Measurements from ENCODE around the gene TTBK2. TPM values are rescaled to one million over a fixed set of nuclear protein-coding genes. Genes with fewer than 3 reads are reported as not detected.
"Not testable (repeated sequence)": the region's sequence is repeated elsewhere in the genome, so short reads cannot be mapped to it uniquely, and the experiment has no call there.

TTBK2 gene
- total and polyA plus RNA-seq, 2 donors, result 7.7 to 20.5 TPM

- DNase-seq (ENCODE audit: extremely low spot score), result no peak
- no peaks in the 10 kb centered on the region for H3K36me3 ChIP-seq (ENCODE audit: insufficient read depth)
- no peak overlapping the region for H3K4me3 ChIP-seq (ENCODE audit: low read depth, low read length)
- H3K4me1 ChIP-seq (ENCODE audit: insufficient read depth), result no peaks in the 10 kb centered on the region
- no peak overlapping the region for H3K27ac ChIP-seq (ENCODE audit: low read depth)
These were observed 131.9 kb downstream of the TTBK2 start for GRCh38 chr15:42788725-42789124.

- Histone ChIP-seq H3K4me3 (ENCODE audit: low read depth, low read length) (no peak overlapping the region), H3K4me1 (ENCODE audit: insufficient read depth) (no peaks in the 10 kb centered on the region), H3K27ac (ENCODE audit: low read depth) (no peak overlapping the region), H3K36me3 (ENCODE audit: insufficient read depth) (peaks cover 2% of the 10 kb centered on the region)
- 81% methylated on average over 5 of the region's 5 CpGs for WGBS
- DNase-seq (ENCODE audit: extremely low spot score), result no peak
These were observed 133.6 kb downstream of the TTBK2 start for GRCh38 chr15:42786978-42787377.

DNA sequence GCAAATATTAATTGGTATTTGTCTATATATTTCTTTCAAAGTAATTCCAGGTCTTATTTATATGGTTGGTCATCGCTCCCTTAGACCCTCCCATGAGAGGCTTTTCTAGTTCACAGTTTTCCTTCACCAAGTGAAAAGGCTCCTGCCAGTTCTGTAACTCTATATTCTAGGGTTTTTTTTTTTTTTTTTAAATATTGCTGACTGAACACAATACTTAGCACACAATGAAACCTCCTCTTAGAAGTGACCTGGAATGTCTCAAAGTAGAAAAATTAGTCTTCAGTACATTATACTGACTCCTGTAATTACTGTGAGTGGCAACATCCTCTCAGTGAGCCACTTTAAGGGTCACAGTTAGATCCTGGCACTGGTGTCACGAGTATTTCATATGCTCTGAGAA is 135.0 kb downstream of the TTBK2 start:
- H3K27ac ChIP-seq (ENCODE audit: low read depth), result no peak overlapping the region
- DNase-seq (ENCODE audit: extremely low spot score), result no peak
- 95% methylated on average over 2 of the region's 2 CpGs for WGBS
- peaks cover 2% of the 10 kb centered on the region for H3K36me3 ChIP-seq (ENCODE audit: insufficient read depth)
- H3K4me1 ChIP-seq (ENCODE audit: insufficient read depth), result no peaks in the 10 kb centered on the region
- no peak overlapping the region for H3K4me3 ChIP-seq (ENCODE audit: low read depth, low read length)

GRCh38 chr15:42784705-42785104 is 135.9 kb downstream of the TTBK2 start:
- peaks cover 2% of the 10 kb centered on the region for H3K36me3 ChIP-seq (ENCODE audit: insufficient read depth)
- WGBS, result 99% methylated on average over 1 of the region's 1 CpG
- H3K27ac ChIP-seq (ENCODE audit: low read depth), result no peak overlapping the region
- no peak overlapping the region for H3K4me3 ChIP-seq (ENCODE audit: low read depth, low read length)
- H3K4me1 ChIP-seq (ENCODE audit: insufficient read depth), result no peaks in the 10 kb centered on the region
- DNase-seq (ENCODE audit: extremely low spot score), result no peak

GRCh38 chr15:42782716-42783115 is 137.9 kb downstream of the TTBK2 start:
- no peak for DNase-seq (ENCODE audit: extremely low spot score)
- Histone ChIP-seq H3K4me3 (ENCODE audit: low read depth, low read length) (no peak overlapping the region), H3K4me1 (ENCODE audit: insufficient read depth) (no peaks in the 10 kb centered on the region), H3K36me3 (ENCODE audit: insufficient read depth) (peaks cover 2% of the 10 kb centered on the region), H3K27ac (ENCODE audit: low read depth) (no peak overlapping the region)
- 98% methylated on average over 4 of the region's 4 CpGs for WGBS

- WGBS, result 77% methylated on average over 2 of the region's 2 CpGs
- no peak for DNase-seq (ENCODE audit: extremely low spot score)
These were observed 145.2 kb downstream of the TTBK2 start for GRCh38 chr15:42775416-42775815.

DNA sequence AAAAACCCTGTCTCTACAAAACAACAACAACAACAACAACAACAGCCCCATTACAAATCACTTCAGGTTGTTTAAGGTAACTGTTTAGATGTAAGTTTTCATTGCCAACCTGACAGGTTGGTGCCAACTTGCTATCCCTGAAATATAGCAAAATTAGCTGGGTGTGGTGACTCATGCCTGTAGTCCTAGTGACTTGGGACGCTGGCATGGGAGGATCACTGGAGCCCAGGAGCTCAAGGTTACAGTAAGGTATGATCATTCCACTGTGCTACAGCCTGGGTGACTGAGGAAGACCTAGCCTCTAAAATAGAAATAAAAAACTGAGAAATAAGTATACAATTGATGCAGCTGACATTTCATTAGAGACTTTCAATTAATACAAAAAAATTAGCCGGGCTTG is 147.7 kb downstream of the TTBK2 start:
- DNase-seq (ENCODE audit: extremely low spot score), result no peak
- peaks cover 1% of the 10 kb centered on the region for H3K36me3 ChIP-seq (ENCODE audit: insufficient read depth)
- WGBS, result 91% methylated on average over 2 of the region's 2 CpGs
- H3K4me3 ChIP-seq (ENCODE audit: low read depth, low read length), result no peak overlapping the region
- no peak overlapping the region for H3K27ac ChIP-seq (ENCODE audit: low read depth)
- no peaks in the 10 kb centered on the region for H3K4me1 ChIP-seq (ENCODE audit: insufficient read depth)

More at GRCh38 chr15:42775416-42775815, 145.2 kb downstream of the TTBK2 start:
- Histone ChIP-seq H3K27ac (ENCODE audit: low read depth) (no peak overlapping the region), H3K4me1 (ENCODE audit: insufficient read depth) (no peaks in the 10 kb centered on the region), H3K4me3 (ENCODE audit: low read depth, low read length) (no peak overlapping the region), H3K36me3 (ENCODE audit: insufficient read depth) (peaks cover under 1% of the 10 kb centered on the region)

DNA sequence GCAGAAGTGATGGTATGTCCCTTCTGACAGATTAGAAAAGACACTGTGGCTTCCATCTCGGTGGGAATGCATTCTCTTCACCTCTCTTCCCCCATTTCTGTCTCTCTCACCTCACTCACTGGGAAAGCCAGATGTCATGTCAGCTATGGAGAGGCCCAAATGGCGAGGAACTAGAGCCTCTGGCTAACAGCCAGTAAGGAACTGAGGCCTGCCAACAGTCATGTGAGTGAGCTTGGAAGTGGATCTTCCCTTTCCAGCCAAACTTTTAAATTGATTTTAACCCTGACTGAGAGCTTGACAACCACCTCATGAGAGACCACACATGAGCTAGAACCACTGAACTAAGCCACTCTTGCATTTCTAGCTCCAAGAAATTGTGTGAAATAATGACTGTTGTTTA is 148.4 kb downstream of the TTBK2 start:
- no peak overlapping the region for H3K27ac ChIP-seq (ENCODE audit: low read depth)

DNA sequence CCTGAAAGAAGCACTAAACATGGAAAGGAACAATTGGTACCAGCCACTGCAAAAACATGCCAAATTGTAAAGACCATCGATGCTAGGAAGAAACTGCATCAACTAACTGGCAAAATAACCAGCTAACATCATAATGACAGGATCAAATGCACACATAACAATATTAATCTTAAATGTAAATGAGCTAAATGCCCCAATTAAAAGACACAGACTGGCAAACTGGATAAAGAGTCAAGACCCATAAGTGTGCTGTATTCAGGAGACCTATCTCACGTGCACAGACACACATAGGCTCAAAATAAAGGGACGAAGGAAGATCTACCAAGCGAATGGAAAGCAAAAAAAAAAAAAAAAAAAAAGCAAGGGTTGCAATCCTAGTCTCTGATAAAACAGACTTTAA is 154.5 kb downstream of the TTBK2 start:
- DNase-seq (ENCODE audit: extremely low spot score); H3K36me3 ChIP-seq (ENCODE audit: insufficient read depth); H3K4me3 ChIP-seq (ENCODE audit: low read depth, low read length); H3K4me1 ChIP-seq (ENCODE audit: insufficient read depth); H3K27ac ChIP-seq (ENCODE audit: low read depth): not testable (repeated sequence)
- 96% methylated on average over 4 of the region's 4 CpGs for WGBS

More for the DNA sequence above, 148.4 kb downstream of the TTBK2 start:
- DNase-seq (ENCODE audit: extremely low spot score), result no peak
- Histone ChIP-seq H3K4me3 (ENCODE audit: low read depth, low read length) (no peak overlapping the region), H3K36me3 (ENCODE audit: insufficient read depth) (peaks cover 1% of the 10 kb centered on the region), H3K4me1 (ENCODE audit: insufficient read depth) (no peaks in the 10 kb centered on the region)
- WGBS, result 43% methylated on average over 2 of the region's 2 CpGs

DNA sequence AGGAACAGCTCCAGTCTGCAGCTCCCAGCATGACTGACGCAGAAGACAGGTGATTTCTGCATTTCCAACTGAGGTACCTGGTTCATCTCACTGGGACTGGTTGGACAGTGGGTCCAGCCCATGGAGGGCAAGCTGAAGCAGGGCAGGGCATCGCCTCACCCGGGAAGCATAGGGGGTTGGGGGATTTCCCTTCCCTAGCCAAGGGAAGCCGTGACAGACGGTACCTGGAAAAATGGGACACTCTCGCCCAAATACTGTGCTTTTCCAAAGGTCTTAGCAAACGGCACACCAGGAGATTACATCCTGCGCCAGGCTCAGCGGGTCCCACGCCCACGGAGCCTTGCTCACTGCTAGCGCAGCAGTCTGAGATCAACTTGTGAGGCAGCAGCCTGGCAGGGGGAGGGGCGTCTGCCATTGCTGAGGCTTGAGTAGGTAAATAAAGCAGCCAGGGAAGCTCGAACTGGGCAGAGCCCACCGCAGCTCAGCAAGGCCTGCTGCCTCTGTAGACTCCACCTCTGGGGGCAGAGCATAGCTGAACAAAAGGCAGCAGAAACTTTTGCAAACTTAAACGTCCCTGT is 156.3 kb downstream of the TTBK2 start:
- not testable (repeated sequence) for H3K36me3 ChIP-seq (ENCODE audit: insufficient read depth); H3K4me1 ChIP-seq (ENCODE audit: insufficient read depth); H3K27ac ChIP-seq (ENCODE audit: low read depth); DNase-seq (ENCODE audit: extremely low spot score); H3K4me3 ChIP-seq (ENCODE audit: low read depth, low read length)
- 79% methylated on average over 16 of the region's 16 CpGs for WGBS

DNA sequence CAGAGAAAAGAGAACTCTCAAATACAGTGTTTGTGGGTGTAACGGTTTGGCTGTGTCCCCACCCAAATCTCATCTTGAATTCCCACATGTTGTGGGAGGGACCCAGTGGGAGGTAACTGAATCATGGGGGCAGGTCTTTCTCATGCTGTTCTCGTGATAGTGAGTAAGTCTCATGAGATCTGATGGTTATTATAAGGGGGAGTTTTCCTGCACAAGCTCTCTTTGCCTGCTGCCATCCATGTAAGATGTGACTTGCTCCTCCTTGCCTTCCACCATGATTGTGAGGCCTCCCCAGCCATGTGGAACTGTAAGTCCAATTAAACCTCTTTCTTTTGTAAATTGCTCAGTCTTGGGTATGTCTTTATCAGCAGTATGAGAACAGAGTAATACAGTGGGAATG is 158.8 kb downstream of the TTBK2 start:
- not testable (repeated sequence) for H3K27ac ChIP-seq (ENCODE audit: low read depth)
- 91% methylated on average over 2 of the region's 2 CpGs for WGBS

GRCh38 chr15:42760759-42761158 is 159.8 kb downstream of the TTBK2 start:
- H3K27ac ChIP-seq (ENCODE audit: low read depth), result no peak overlapping the region
- H3K36me3 ChIP-seq (ENCODE audit: insufficient read depth), result no peaks in the 10 kb centered on the region
- no peak overlapping the region for H3K4me3 ChIP-seq (ENCODE audit: low read depth, low read length)
- WGBS, result 99% methylated on average over 1 of the region's 1 CpG
- no peaks in the 10 kb centered on the region for H3K4me1 ChIP-seq (ENCODE audit: insufficient read depth)
- DNase-seq (ENCODE audit: extremely low spot score), result no peak

More for the DNA sequence above, 158.8 kb downstream of the TTBK2 start:
- H3K4me3 ChIP-seq (ENCODE audit: low read depth, low read length); H3K36me3 ChIP-seq (ENCODE audit: insufficient read depth); DNase-seq (ENCODE audit: extremely low spot score); H3K4me1 ChIP-seq (ENCODE audit: insufficient read depth): not testable (repeated sequence)

DNA sequence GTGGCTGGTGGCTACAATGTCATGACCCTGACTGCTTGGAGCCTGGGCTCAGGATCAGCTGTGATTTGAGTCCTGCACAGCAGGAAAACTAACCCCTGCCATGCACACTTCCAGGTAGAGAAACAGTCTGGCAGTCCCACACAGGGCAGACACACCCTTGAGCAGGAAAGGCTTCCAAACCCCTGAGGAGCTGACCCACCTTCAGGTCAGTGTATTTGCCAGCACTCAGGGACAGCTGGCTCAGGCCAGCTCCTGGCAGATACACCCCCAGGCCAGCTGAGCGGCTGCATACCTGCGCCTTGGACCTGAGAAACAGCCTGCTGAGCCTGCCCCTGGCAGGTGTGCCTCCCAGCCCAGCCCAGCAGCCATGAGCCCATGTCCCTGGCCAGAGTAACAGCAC is 161.5 kb downstream of the TTBK2 start:
- Histone ChIP-seq H3K4me1 (ENCODE audit: insufficient read depth) (no peaks in the 10 kb centered on the region), H3K4me3 (ENCODE audit: low read depth, low read length) (no peak overlapping the region), H3K27ac (ENCODE audit: low read depth) (no peak overlapping the region), H3K36me3 (ENCODE audit: insufficient read depth) (no peaks in the 10 kb centered on the region)
- 98% methylated on average over 2 of the region's 2 CpGs for WGBS
- no peak for DNase-seq (ENCODE audit: extremely low spot score)

DNA sequence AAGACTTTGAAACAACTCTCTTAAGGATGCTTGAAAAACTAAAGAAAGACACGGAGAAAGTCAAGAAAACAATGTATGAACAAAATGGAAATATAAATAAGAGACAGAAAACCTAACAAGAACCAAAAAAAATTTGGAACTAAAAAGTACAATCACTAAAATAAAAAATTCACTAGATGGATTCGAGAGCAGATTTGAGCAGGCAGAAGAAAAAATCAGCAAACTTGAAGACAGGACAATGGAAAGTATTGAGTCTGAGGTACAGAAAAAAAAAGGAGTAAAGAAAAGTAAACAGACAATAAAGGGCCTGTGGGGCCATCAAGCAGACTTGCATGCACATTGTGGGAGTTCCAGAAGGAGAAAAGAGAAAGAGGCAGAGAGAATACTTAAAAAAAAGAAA is 170.3 kb downstream of the TTBK2 start:
- WGBS, result 96% methylated on average over 2 of the region's 2 CpGs
- DNase-seq (ENCODE audit: extremely low spot score), result no peak
- Histone ChIP-seq H3K4me3 (ENCODE audit: low read depth, low read length) (no peak overlapping the region), H3K27ac (ENCODE audit: low read depth) (no peak overlapping the region), H3K4me1 (ENCODE audit: insufficient read depth) (no peaks in the 10 kb centered on the region), H3K36me3 (ENCODE audit: insufficient read depth) (peaks cover 4% of the 10 kb centered on the region)

DNA sequence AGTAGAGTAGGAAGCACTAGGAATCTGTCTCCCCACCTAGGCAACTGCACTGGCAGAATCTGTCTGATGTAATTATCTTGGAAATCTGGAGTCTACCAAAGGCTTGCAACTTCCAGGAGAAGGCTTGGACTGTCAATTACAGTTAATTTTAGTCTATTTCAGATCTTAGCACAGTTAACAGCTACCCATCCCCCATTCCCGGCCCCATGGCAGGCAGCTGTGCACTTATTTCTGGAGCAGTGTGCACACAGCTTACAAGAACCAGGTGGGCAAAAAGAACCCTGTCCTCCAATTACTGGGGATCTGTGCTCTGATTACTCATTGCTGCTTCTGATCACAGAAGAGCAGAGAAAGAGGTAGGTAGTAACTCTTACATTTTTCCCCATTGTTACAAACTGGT is 171.3 kb downstream of the TTBK2 start:
- no peak overlapping the region for H3K4me3 ChIP-seq (ENCODE audit: low read depth, low read length)
- H3K27ac ChIP-seq (ENCODE audit: low read depth), result no peak overlapping the region
- no peaks in the 10 kb centered on the region for H3K4me1 ChIP-seq (ENCODE audit: insufficient read depth)
- WGBS, result 82% methylated on average over 1 of the region's 1 CpG
- no peak for DNase-seq (ENCODE audit: extremely low spot score)
- peaks cover 5% of the 10 kb centered on the region for H3K36me3 ChIP-seq (ENCODE audit: insufficient read depth)

All from urinary bladder (tissue), 4 donors.